ENCODE measurements around the gene TECTB. TPM values are rescaled to one million over a fixed set of nuclear protein-coding genes. Genes with fewer than 3 reads are reported as not detected.
A peak's percentile ranks its signal among the peaks of the same experiment; 100 is the strongest.

Gene TECTB
- total RNA-seq, 1 donor from 2014 or later = not detected

DNA sequence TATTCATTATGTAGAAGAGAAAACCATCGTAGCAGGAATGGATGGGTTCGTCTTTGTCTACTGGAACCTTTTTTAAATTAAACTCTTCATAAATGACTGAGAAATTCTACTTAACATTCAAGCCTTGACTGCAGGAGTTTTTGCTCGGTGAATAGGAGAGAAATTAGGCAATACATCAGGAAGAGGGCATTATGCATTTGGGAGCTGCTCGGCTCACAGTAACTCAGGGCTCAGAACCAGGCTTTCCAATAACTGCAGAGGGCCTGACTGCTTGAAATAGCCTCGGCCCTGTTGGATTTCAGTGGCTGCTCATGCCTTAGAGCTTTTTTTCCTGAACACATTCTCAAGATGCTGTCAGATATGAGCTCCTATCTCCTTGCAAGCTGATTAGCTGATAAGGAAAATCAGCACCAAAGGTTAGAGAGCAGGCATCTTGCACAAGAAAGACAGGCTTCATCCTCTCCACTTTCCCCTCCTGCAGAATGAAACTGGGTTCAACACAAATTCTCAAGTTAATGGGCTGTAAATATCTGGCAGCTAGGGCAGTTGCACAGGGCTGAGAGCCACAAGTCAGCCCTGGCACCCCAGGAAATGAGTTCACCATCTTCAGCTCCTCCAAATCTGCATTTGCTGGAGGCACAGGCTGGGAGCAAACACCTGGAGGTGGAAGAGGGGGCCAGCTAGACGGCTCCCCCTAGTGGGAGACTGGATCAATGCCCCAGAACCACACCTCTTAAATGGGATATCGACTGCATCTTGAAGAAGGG lies 24.3 kb downstream of the TECTB start:
- Mint-ChIP-seq H3K27me3 (ENCODE audit: low read depth) (no peaks in the 10 kb centered on the region), H3K4me3 (no peak overlapping the region), H3K27ac (ENCODE audit: unreplicated experiment) (no peak overlapping the region), H3K9me3 (no peaks in the 10 kb centered on the region), H3K36me3 (ENCODE audit: low read depth) (no peaks in the 10 kb centered on the region), H3K4me1 (no peaks in the 10 kb centered on the region)
- TF ChIP-seq, protein P1, sequence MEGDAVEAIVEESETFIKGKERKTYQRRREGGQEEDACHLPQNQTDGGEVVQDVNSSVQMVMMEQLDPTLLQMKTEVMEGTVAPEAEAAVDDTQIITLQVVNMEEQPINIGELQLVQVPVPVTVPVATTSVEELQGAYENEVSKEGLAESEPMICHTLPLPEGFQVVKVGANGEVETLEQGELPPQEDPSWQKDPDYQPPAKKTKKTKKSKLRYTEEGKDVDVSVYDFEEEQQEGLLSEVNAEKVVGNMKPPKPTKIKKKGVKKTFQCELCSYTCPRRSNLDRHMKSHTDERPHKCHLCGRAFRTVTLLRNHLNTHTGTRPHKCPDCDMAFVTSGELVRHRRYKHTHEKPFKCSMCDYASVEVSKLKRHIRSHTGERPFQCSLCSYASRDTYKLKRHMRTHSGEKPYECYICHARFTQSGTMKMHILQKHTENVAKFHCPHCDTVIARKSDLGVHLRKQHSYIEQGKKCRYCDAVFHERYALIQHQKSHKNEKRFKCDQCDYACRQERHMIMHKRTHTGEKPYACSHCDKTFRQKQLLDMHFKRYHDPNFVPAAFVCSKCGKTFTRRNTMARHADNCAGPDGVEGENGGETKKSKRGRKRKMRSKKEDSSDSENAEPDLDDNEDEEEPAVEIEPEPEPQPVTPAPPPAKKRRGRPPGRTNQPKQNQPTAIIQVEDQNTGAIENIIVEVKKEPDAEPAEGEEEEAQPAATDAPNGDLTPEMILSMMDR (conservative IDR thresholded peaks at IDR 0.05) = peak; percentile 77
- peak; percentile 28 for DNase-seq (ENCODE audit: low read depth, low spot score)

DNA sequence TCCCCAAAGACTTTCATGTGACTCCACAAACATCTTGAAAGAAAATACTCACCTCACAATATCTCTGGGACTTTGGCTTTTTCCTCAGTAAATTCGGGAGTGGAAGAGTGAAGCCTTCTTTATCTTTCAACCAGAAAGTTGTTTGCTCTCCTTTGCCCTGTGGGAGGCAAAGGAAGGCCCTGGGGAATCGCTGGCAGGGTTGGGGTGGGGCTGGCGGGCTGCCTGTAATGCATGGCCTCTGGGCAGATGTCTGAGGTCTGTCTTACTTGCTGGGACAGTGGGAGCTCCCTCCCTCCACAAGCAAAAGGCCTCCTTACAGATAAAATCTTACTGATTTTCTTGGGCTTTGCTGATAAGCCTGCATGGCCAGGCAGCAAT lies 24.9 kb downstream of the TECTB start:
- DNase-seq (ENCODE audit: low read depth, low spot score) = no peak
- Mint-ChIP-seq H3K9me3 (no peaks in the 10 kb centered on the region), H3K27ac (ENCODE audit: unreplicated experiment) (no peak overlapping the region), H3K27me3 (ENCODE audit: low read depth) (no peaks in the 10 kb centered on the region), H3K4me3 (no peak overlapping the region), H3K4me1 (no peaks in the 10 kb centered on the region), H3K36me3 (ENCODE audit: low read depth) (no peaks in the 10 kb centered on the region)
- TF ChIP-seq, protein P1 (conservative IDR thresholded peaks at IDR 0.05) = no peak

GRCh38 chr10:112311481-112311880 lies 28.3 kb downstream of the TECTB start:
- H3K27me3 Mint-ChIP-seq (ENCODE audit: low read depth) = peaks cover 2% of the 10 kb centered on the region
- no peaks in the 10 kb centered on the region for H3K9me3 Mint-ChIP-seq
- H3K4me3 Mint-ChIP-seq = no peak overlapping the region
- H3K4me1 Mint-ChIP-seq = no peaks in the 10 kb centered on the region
- DNase-seq (ENCODE audit: low read depth, low spot score) = no peak
- no peak overlapping the region for H3K27ac Mint-ChIP-seq (ENCODE audit: unreplicated experiment)
- H3K36me3 Mint-ChIP-seq (ENCODE audit: low read depth) = no peaks in the 10 kb centered on the region
- TF ChIP-seq, protein P1 (conservative IDR thresholded peaks at IDR 0.05) = no peak

- no peaks in the 10 kb centered on the region for H3K36me3 Mint-ChIP-seq (ENCODE audit: low read depth)
- no peak for DNase-seq (ENCODE audit: low read depth, low spot score)
- no peak overlapping the region for H3K27ac Mint-ChIP-seq (ENCODE audit: unreplicated experiment)
- no peak overlapping the region for H3K4me3 Mint-ChIP-seq
- TF ChIP-seq, protein P1 (conservative IDR thresholded peaks at IDR 0.05) = no peak
- H3K9me3 Mint-ChIP-seq = no peaks in the 10 kb centered on the region
- no peaks in the 10 kb centered on the region for H3K4me1 Mint-ChIP-seq
- peaks cover 2% of the 10 kb centered on the region for H3K27me3 Mint-ChIP-seq (ENCODE audit: low read depth)
Observed at GRCh38 chr10:112313234-112313633, 30.0 kb downstream of the TECTB start.

DNA sequence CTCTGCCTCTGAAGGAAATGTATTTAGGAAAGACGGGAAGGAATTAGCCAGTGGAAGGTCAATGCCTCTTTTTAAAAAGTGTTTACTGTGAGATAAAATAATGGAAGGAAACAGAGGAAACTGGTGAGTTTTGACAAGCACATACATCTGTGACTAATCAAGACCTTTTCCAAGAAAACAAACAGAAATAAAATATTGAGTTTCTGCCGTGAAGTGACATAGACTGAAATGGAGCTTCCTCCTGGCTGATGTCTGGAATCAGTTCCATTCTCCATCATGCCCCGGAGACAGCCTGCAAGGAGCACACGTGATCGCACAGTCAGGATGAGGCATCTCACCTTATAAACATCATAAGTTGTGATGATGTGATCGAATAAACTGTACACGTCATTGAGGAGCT lies 30.7 kb downstream of the TECTB start:
- Mint-ChIP-seq H3K4me1 (no peaks in the 10 kb centered on the region), H3K27ac (ENCODE audit: unreplicated experiment) (no peak overlapping the region), H3K36me3 (ENCODE audit: low read depth) (no peaks in the 10 kb centered on the region), H3K9me3 (no peaks in the 10 kb centered on the region), H3K27me3 (ENCODE audit: low read depth) (peaks cover 2% of the 10 kb centered on the region), H3K4me3 (no peak overlapping the region)
- DNase-seq (ENCODE audit: low read depth, low spot score) = no peak
- TF ChIP-seq, protein P1 (conservative IDR thresholded peaks at IDR 0.05) = no peak

Data from neural crest cell (in vitro differentiated cells).